HepG2 (cell line): ENCODE measurements around the gene MYH7B. TPM values are rescaled to one million over a fixed set of nuclear protein-coding genes. Genes with fewer than 3 reads are reported as not detected.
A peak's percentile ranks its signal among the peaks of the same experiment; 100 is the strongest.

Source experiments
- CHD2 ChIP-seq: IDR thresholded peaks from 2 replicates; pipeline ENCODE4 v1.6.1; 2011; ENCODE audit warnings: low read depth, low read length, improper control_type of control experiment
- EED ChIP-seq: sonication (generic); formaldehyde crosslinking; IDR thresholded peaks from 2 replicates; pipeline ENCODE4 v1.5.0; 2020; ENCODE audit warnings: mild to moderate bottlenecking, missing genetic modification reagents
- HIVEP1 ChIP-seq: sonication (generic); formaldehyde crosslinking; IDR thresholded peaks from 2 replicates; pipeline ENCODE4 v1.4.0; 2020; ENCODE audit warnings: mild to moderate bottlenecking, missing genetic modification reagents
- POLR2A ChIP-seq, 2 experiments: IDR thresholded peaks; 2 replicates each; pipeline ENCODE4 v1.6.1; 2011; ENCODE audit warnings: low read depth in 2 of 2, low read length in 2 of 2, mild to moderate bottlenecking in 1 of 2, moderate library complexity in 1 of 2; ENCODE audit not compliant: insufficient read depth in 1 of 2
- POLR2AphosphoS2 ChIP-seq: IDR thresholded peaks from 2 replicates; pipeline ENCODE4 v1.6.1; 2011; ENCODE audit warnings: low read depth, low read length, improper control_type of control experiment
- PPARG ChIP-seq: conservative IDR thresholded peaks from 2 replicates; pipeline ENCODE4 v1.6.1; 2016; ENCODE audit warnings: missing biosample characterization, missing genetic modification reagents
- REPIN1 ChIP-seq: sonication (generic); formaldehyde crosslinking; IDR thresholded peaks from 2 replicates; pipeline ENCODE4 v1.8.0; 2022; ENCODE audit warnings: missing genetic modification reagents, low read depth, mild to moderate bottlenecking, borderline replicate concordance
- SATB2 ChIP-seq: sonication (generic); formaldehyde crosslinking; IDR thresholded peaks from 2 replicates; pipeline ENCODE4 v1.5.0; 2020; ENCODE audit warnings: missing genetic modification reagents
- ZBTB38 ChIP-seq: sonication (generic); formaldehyde crosslinking; IDR thresholded peaks from 2 replicates; pipeline ENCODE4 v1.5.1; 2020; ENCODE audit warnings: mild to moderate bottlenecking, missing genetic modification reagents
- ZNF232 ChIP-seq: sonication (generic); formaldehyde crosslinking; IDR thresholded peaks from 2 replicates; pipeline ENCODE4 v1.4.0; 2020; ENCODE audit warnings: missing genetic modification reagents, borderline replicate concordance
- ZNF292 ChIP-seq: sonication (generic); formaldehyde crosslinking; IDR thresholded peaks from 2 replicates; pipeline ENCODE4 v1.8.1; 2022; ENCODE audit warnings: mild to moderate bottlenecking, low read depth, missing genetic modification reagents, borderline replicate concordance
- ZNF468 ChIP-seq: sonication (generic); formaldehyde crosslinking; IDR thresholded peaks from 2 replicates; pipeline ENCODE4 v1.8.0; 2022; ENCODE audit warnings: mild to moderate bottlenecking, moderate library complexity, missing genetic modification reagents
- ZNF556 ChIP-seq: sonication (generic); formaldehyde crosslinking; IDR thresholded peaks from 2 replicates; pipeline ENCODE4 v1.4.0; 2020; ENCODE audit warnings: mild to moderate bottlenecking, missing genetic modification reagents, borderline replicate concordance
- ZNF577 ChIP-seq: sonication (generic); formaldehyde crosslinking; IDR thresholded peaks from 2 replicates; pipeline ENCODE4 v1.4.0; 2020; ENCODE audit warnings: mild to moderate bottlenecking, low read depth, missing genetic modification reagents, borderline replicate concordance
- ZNF839 ChIP-seq: sonication (generic); formaldehyde crosslinking; IDR thresholded peaks from 2 replicates; pipeline ENCODE4 v1.4.0; 2020; ENCODE audit warnings: missing genetic modification reagents, mild to moderate bottlenecking, borderline replicate concordance
- ZSCAN9 ChIP-seq: IDR thresholded peaks from 2 replicates; pipeline ENCODE4 v1.6.1; 2016; ENCODE audit warnings: borderline replicate concordance
- polyA plus RNA-seq, 8 experiments: library from polyadenylated mRNA; depleted of rRNA in 3 of 8; stranded (reverse) in 7 of 8; unstranded in 1 of 8; fragments of >200 nt; fragmentation: Illumina TruSeq in 4 of 8; extraction: Trizol in 4 of 8; gene quantifications; 2 replicates each; pipeline versions ENCODE4 v1.2.1 to v1.2.3, GENCODE V29; 2011 to 2016; ENCODE audit warnings: low read depth in 4 of 8, missing spikeins in 1 of 8, mixed read lengths in 1 of 8; ENCODE audit not compliant: insufficient read depth in 1 of 8
- total RNA-seq, 5 experiments: library from RNA; depleted of rRNA; stranded (reverse); fragments of >200 nt; fragmentation: Illumina TruSeq; extraction: Trizol; gene quantifications; 2 replicates each; pipeline ENCODE4 v1.2.3, GENCODE V29; 2016; ENCODE audit warnings: low read depth in 1 of 5
- TF ChIP-seq, protein P1 (sequence below): sonication (generic); formaldehyde crosslinking; IDR thresholded peaks from 2 replicates; pipeline ENCODE4 v1.4.0; 2020; ENCODE audit warnings: mild to moderate bottlenecking, missing genetic modification reagents
- TF ChIP-seq, protein P2 (sequence below): IDR thresholded peaks from 2 replicates; pipeline ENCODE4 v1.6.1; 2012; ENCODE audit warnings: inconsistent platforms
- TF ChIP-seq, protein P3 (sequence below): sonication (generic); formaldehyde crosslinking; IDR thresholded peaks from 2 replicates; pipeline ENCODE4 v1.5.1; 2020; ENCODE audit warnings: mild to moderate bottlenecking, missing genetic modification reagents, moderate library complexity
- TF ChIP-seq, protein P4 (sequence below): sonication (generic); formaldehyde crosslinking; IDR thresholded peaks from 2 replicates; pipeline ENCODE4 v1.8.0; 2022; ENCODE audit warnings: missing genetic modification reagents, mild to moderate bottlenecking, borderline replicate concordance
- TF ChIP-seq, protein P5 (sequence below): sonication (generic); formaldehyde crosslinking; IDR thresholded peaks from 2 replicates; pipeline ENCODE4 v1.5.0; 2020; ENCODE audit warnings: missing genetic modification reagents
- TF ChIP-seq, protein P6 (sequence below): sonication (generic); formaldehyde crosslinking; IDR thresholded peaks from 2 replicates; pipeline ENCODE4 v1.4.0; 2020; ENCODE audit warnings: missing genetic modification reagents
- TF ChIP-seq, protein P7 (sequence below): sonication (generic); formaldehyde crosslinking; IDR thresholded peaks from 2 replicates; pipeline ENCODE4 v1.5.1; 2020; ENCODE audit warnings: mild to moderate bottlenecking, missing genetic modification reagents, borderline replicate concordance

MYH7B gene
- total and polyA plus RNA-seq, 2 of the 13 experiments (the other 11 are each of a cell fraction or from before 2014, with no cell fraction given), result 0.05 to 0.20 TPM

DNA sequence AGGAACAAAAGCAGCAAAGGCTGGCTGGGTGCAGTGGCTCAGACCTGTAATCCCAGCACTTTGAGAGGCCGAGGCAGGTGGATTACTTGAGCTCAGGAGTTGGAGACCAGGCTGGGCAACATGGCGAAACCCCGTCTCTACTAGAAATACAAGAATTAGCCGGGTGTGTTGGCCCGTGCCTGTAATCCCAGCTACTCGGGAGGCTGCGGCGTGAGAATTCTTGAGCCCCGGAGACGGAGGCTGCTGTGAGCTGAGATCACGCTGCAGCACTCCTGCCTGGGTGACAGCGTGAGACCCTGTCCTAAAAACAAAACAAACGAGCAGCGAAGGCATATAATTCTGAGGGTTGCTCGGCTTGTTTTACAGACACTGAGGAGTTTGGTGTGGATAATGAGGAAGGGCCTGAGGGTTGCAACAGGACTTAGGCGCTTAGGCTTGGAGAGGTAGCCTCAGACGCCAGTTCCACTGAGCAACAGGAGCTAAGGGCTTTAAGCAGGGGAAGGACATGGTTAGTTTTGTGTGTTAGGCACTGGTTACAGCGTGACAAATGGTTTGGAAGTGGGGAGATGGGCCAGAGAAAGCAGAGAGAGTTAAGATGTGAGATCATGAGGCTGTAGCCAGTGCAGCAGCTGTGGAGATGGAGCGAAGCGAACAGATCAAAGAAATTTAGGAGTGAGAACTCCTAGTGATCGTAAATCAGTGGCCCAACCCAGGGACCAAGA, 1.2 kb downstream of the MYH7B start (continued):
- TF ChIP-seq ZNF577 (CRISPR knock-in tag), result no peak
- TF ChIP-seq, protein P1, sequence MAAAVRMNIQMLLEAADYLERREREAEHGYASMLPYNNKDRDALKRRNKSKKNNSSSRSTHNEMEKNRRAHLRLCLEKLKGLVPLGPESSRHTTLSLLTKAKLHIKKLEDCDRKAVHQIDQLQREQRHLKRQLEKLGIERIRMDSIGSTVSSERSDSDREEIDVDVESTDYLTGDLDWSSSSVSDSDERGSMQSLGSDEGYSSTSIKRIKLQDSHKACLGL (CRISPR knock-in tag), result 0 out of 2 replicates have a peak, but pooled peaks have one; percentile 34
- TF ChIP-seq, protein P2, sequence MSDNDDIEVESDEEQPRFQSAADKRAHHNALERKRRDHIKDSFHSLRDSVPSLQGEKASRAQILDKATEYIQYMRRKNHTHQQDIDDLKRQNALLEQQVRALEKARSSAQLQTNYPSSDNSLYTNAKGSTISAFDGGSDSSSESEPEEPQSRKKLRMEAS, result 0 out of 2 replicates have a peak, but pooled peaks have one; percentile 17
- TF ChIP-seq HIVEP1 (CRISPR knock-in tag), result no peak
- TF ChIP-seq EED (CRISPR knock-in tag), result peak; percentile 64
- no peak for TF ChIP-seq POLR2AphosphoS2
- TF ChIP-seq ZBTB38 (CRISPR knock-in tag), result 0 out of 2 replicates have a peak, but pooled peaks have one; percentile 9
- TF ChIP-seq, protein P3, sequence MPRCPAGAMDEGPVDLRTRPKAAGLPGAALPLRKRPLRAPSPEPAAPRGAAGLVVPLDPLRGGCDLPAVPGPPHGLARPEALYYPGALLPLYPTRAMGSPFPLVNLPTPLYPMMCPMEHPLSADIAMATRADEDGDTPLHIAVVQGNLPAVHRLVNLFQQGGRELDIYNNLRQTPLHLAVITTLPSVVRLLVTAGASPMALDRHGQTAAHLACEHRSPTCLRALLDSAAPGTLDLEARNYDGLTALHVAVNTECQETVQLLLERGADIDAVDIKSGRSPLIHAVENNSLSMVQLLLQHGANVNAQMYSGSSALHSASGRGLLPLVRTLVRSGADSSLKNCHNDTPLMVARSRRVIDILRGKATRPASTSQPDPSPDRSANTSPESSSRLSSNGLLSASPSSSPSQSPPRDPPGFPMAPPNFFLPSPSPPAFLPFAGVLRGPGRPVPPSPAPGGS (CRISPR knock-in tag), result peak; percentile 53; the same call in 1 of the 2 replicates
- no peak for TF ChIP-seq CHD2
- TF ChIP-seq, protein P4, sequence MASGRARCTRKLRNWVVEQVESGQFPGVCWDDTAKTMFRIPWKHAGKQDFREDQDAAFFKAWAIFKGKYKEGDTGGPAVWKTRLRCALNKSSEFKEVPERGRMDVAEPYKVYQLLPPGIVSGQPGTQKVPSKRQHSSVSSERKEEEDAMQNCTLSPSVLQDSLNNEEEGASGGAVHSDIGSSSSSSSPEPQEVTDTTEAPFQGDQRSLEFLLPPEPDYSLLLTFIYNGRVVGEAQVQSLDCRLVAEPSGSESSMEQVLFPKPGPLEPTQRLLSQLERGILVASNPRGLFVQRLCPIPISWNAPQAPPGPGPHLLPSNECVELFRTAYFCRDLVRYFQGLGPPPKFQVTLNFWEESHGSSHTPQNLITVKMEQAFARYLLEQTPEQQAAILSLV, result no peak
- TF ChIP-seq PPARG (CRISPR knock-in tag), result no peak
- no peak for TF ChIP-seq ZNF839 (CRISPR knock-in tag)
- TF ChIP-seq, protein P5, sequence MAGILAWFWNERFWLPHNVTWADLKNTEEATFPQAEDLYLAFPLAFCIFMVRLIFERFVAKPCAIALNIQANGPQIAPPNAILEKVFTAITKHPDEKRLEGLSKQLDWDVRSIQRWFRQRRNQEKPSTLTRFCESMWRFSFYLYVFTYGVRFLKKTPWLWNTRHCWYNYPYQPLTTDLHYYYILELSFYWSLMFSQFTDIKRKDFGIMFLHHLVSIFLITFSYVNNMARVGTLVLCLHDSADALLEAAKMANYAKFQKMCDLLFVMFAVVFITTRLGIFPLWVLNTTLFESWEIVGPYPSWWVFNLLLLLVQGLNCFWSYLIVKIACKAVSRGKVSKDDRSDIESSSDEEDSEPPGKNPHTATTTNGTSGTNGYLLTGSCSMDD (CRISPR knock-in tag), result no peak
- TF ChIP-seq, protein P6, sequence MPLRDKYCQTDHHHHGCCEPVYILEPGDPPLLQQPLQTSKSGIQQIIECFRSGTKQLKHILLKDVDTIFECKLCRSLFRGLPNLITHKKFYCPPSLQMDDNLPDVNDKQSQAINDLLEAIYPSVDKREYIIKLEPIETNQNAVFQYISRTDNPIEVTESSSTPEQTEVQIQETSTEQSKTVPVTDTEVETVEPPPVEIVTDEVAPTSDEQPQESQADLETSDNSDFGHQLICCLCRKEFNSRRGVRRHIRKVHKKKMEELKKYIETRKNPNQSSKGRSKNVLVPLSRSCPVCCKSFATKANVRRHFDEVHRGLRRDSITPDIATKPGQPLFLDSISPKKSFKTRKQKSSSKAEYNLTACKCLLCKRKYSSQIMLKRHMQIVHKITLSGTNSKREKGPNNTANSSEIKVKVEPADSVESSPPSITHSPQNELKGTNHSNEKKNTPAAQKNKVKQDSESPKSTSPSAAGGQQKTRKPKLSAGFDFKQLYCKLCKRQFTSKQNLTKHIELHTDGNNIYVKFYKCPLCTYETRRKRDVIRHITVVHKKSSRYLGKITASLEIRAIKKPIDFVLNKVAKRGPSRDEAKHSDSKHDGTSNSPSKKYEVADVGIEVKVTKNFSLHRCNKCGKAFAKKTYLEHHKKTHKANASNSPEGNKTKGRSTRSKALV (CRISPR knock-in tag), result no peak
- TF ChIP-seq ZNF468 (CRISPR knock-in tag), result no peak
- no peak for TF ChIP-seq SATB2
- no peak for TF ChIP-seq REPIN1 (CRISPR knock-in tag)
- 0 out of 2 replicates have a peak, but pooled peaks have one; percentile 30 for TF ChIP-seq ZNF292 (CRISPR knock-in tag)
- no peak for TF ChIP-seq ZNF232 (CRISPR knock-in tag)
- TF ChIP-seq ZNF556 (CRISPR knock-in tag), result no peak
- TF ChIP-seq POLR2A (IDR thresholded peaks at IDR 0.05; ENCODE audit: insufficient read depth in 1 of 2, low read depth in 2 of 2, low read length in 2 of 2), result no peak
- TF ChIP-seq, protein P7, sequence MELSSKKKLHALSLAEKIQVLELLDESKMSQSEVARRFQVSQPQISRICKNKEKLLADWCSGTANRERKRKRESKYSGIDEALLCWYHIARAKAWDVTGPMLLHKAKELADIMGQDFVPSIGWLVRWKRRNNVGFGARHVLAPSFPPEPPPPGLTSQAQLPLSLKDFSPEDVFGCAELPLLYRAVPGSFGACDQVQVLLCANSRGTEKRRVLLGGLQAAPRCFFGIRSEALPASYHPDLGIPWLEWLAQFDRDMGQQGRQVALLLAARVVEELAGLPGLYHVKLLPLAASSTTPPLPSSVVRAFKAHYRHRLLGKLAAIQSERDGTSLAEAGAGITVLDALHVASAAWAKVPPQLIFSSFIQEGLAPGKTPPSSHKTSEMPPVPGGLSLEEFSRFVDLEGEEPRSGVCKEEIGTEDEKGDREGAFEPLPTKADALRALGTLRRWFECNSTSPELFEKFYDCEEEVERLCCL (CRISPR knock-in tag), result no peak
- TF ChIP-seq ZSCAN9 (CRISPR knock-in tag), result no peak
